ENCODE results near the gene MGRN1. TPM values are rescaled to one million over a fixed set of nuclear protein-coding genes. Genes with fewer than 3 reads are reported as not detected.

The MGRN1 gene
- polyA plus RNA-seq, 3 donors, result 3.7 to 48.2 (median 4.7) TPM

- WGBS (ENCODE audit: insufficient coverage), result 95% methylated on average over 15 of the region's 15 CpGs
- Histone ChIP-seq H3K9ac (ENCODE audit: insufficient read depth, low read length, poor library complexity, severe bottlenecking) (no peak overlapping the region), H2AFZ (ENCODE audit: insufficient read depth, low read depth, low read length, poor library complexity, severe bottlenecking) (no peak overlapping the region), H3K36me3 (replicated peaks in 1 of 2; ENCODE audit: control insufficient read depth in 1 of 2, insufficient read depth in 2 of 2, low read length in 2 of 2) (no peaks in the 10 kb centered on the region), H3K4me2 (replicated peaks; ENCODE audit: extremely low read depth, low read length, poor library complexity, severe bottlenecking) (no peak overlapping the region), H4K20me1 (ENCODE audit: insufficient read depth, low read length) (no peaks in the 10 kb centered on the region), H3K9me3 (replicated peaks in 1 of 2; ENCODE audit: control insufficient read depth in 1 of 2, insufficient read depth in 1 of 2, low read length in 2 of 2) (no peaks in the 10 kb centered on the region), H3K4me1 (ENCODE audit: control insufficient read depth in 1 of 2, insufficient read depth in 2 of 2, low read length in 2 of 2) (peaks cover 0 to 2% of the 10 kb centered on the region in 2 donors), H3K27me3 (ENCODE audit: control insufficient read depth in 2 of 2, insufficient read depth in 2 of 2, low read length in 2 of 2) (no peaks in the 10 kb centered on the region), H3K4me3 (replicated peaks in 1 of 3; ENCODE audit: low read depth in 2 of 3, low read length in 3 of 3) (no peak overlapping the region), H3K27ac (ENCODE audit: low read depth in 1 of 2, low read length in 2 of 2) (no peak overlapping the region), H3K79me2 (ENCODE audit: insufficient read depth, low read length) (no peaks in the 10 kb centered on the region)
- Mint-ChIP-seq H3K36me3 (no peaks in the 10 kb centered on the region), H3K27ac (no peak overlapping the region), H3K27me3 (ENCODE audit: low read depth in 3 of 3) (peaks cover 0 to 1% (median 0%) of the 10 kb centered on the region in 3 donors), H3K4me3 (no peak overlapping the region), H3K9me3 (no peaks in the 10 kb centered on the region), H3K4me1 (peaks cover 6% of the 10 kb centered on the region)
- TF ChIP-seq CTCF (IDR thresholded peaks at IDR 0.05), result no peak
- DNase-seq, result no peak
- intact Hi-C loops (cut with micrococcal nuclease), result no loop called here
Observed at GRCh38 chr16:4576008-4576407, 48.6 kb upstream of the MGRN1 start.

- WGBS (ENCODE audit: insufficient coverage), result 96% methylated on average over 7 of the region's 13 CpGs
- H3K9me3 Mint-ChIP-seq, result peaks cover 0 to 1% (median 0%) of the 10 kb centered on the region in 7 donors
- intact Hi-C loops (cut with micrococcal nuclease), result no loop called here
Observed at GRCh38 chr16:4578961-4579530, 45.6 kb upstream of the MGRN1 start.

More at GRCh38 chr16:4578961-4579530, 45.6 kb upstream of the MGRN1 start:
- no peak for TF ChIP-seq CTCF (IDR thresholded peaks at IDR 0.05)
- H4K20me1 ChIP-seq (ENCODE audit: insufficient read depth, low read length), result no peaks in the 10 kb centered on the region
- peaks cover 0 to 2% of the 10 kb centered on the region in 2 donors for H3K4me1 ChIP-seq (ENCODE audit: control insufficient read depth in 1 of 2, insufficient read depth in 2 of 2, low read length in 2 of 2)
- H3K9me3 ChIP-seq (replicated peaks in 1 of 2; ENCODE audit: control insufficient read depth in 1 of 2, insufficient read depth in 1 of 2, low read length in 2 of 2), result no peaks in the 10 kb centered on the region
- no peaks in the 10 kb centered on the region for H3K36me3 ChIP-seq (replicated peaks in 1 of 2; ENCODE audit: control insufficient read depth in 1 of 2, insufficient read depth in 2 of 2, low read length in 2 of 2)
- Mint-ChIP-seq H3K36me3 (no peaks in the 10 kb centered on the region), H3K4me1 (peaks cover 4% of the 10 kb centered on the region), H3K27ac (no peak overlapping the region), H3K4me3 (no peak overlapping the region), H3K27me3 (ENCODE audit: low read depth in 3 of 3) (no peaks in the 10 kb centered on the region)
- no peak overlapping the region for H2AFZ ChIP-seq (ENCODE audit: insufficient read depth, low read depth, low read length, poor library complexity, severe bottlenecking)
- DNase-seq, result no peak
- no peaks in the 10 kb centered on the region for H3K27me3 ChIP-seq (ENCODE audit: control insufficient read depth in 2 of 2, insufficient read depth in 2 of 2, low read length in 2 of 2)
- no peak overlapping the region for H3K9ac ChIP-seq (ENCODE audit: insufficient read depth, low read length, poor library complexity, severe bottlenecking)
- no peaks in the 10 kb centered on the region for H3K79me2 ChIP-seq (ENCODE audit: insufficient read depth, low read length)
- no peak overlapping the region for H3K4me3 ChIP-seq (replicated peaks in 1 of 3; ENCODE audit: low read depth in 2 of 3, low read length in 3 of 3)
- H3K27ac ChIP-seq (ENCODE audit: low read depth in 1 of 2, low read length in 2 of 2), result no peak overlapping the region
- no peak overlapping the region for H3K4me2 ChIP-seq (replicated peaks; ENCODE audit: extremely low read depth, low read length, poor library complexity, severe bottlenecking)

Measured in CD14-positive monocyte (primary cell).